Natural killer cell (primary cell): Measurements from ENCODE around the gene NCR3LG1. TPM values are rescaled to one million over a fixed set of nuclear protein-coding genes. Genes with fewer than 3 reads are reported as not detected.

Experiments used
- ATAC-seq, 3 donors: fragments of 150-1000 bp in 2 of 3; fragments of 200-7000 bp in 1 of 3; cut with Tn5 transposase; 1 replicate in 1 of 3; 2 replicates in 2 of 3; pipeline ENCODE4 v1.10.0; 2021; ENCODE audit warnings: mild to moderate bottlenecking in 2 of 3, moderate library complexity in 2 of 3
- DNase-seq, 2 donors: peaks; one replicate each; pipeline versions ENCODE4 v3.0.0 to v3.0.0-alpha.2; 2013 to 2021; ENCODE audit warnings: mixed read lengths in 1 of 2
- H3K27ac ChIP-seq: one replicate; pipeline ENCODE4 v1.5.1; 2013; ENCODE audit warnings: mild to moderate bottlenecking, low read length
- H3K27me3 ChIP-seq: one replicate; pipeline ENCODE4 v1.6.1; 2013; ENCODE audit warnings: low read length; ENCODE audit not compliant: control insufficient read depth, insufficient read depth
- H3K36me3 ChIP-seq: one replicate; pipeline ENCODE4 v1.6.1; 2013; ENCODE audit warnings: low read length; ENCODE audit not compliant: control insufficient read depth, insufficient read depth
- H3K4me1 ChIP-seq: one replicate; pipeline ENCODE4 v1.6.1; 2013; ENCODE audit warnings: low read length; ENCODE audit not compliant: control insufficient read depth, insufficient read depth
- H3K4me3 ChIP-seq: one replicate; pipeline ENCODE4 v1.5.1; 2013; ENCODE audit warnings: low read length
- H3K9me3 ChIP-seq: one replicate; pipeline ENCODE4 v1.6.1; 2013; ENCODE audit warnings: low read length; ENCODE audit not compliant: control insufficient read depth, insufficient read depth
- H3K27ac Mint-ChIP-seq, 2 donors: one replicate each; pipeline ENCODE4 v1.8.0; 2022; ENCODE audit warnings: mild to moderate bottlenecking in 2 of 2, mixed read lengths in 2 of 2, moderate library complexity in 1 of 2
- H3K27me3 Mint-ChIP-seq, 2 donors: one replicate each; pipeline ENCODE4 v1.8.0; 2022; ENCODE audit warnings: low read depth in 2 of 2, mixed read lengths in 2 of 2
- H3K36me3 Mint-ChIP-seq: one replicate; pipeline ENCODE4 v1.8.0; 2022; ENCODE audit warnings: mixed read lengths
- H3K4me1 Mint-ChIP-seq, 2 donors: one replicate each; pipeline ENCODE4 v1.8.0; 2022; ENCODE audit warnings: mixed read lengths in 2 of 2
- H3K4me3 Mint-ChIP-seq: one replicate; pipeline ENCODE4 v1.8.0; 2022; ENCODE audit warnings: mild to moderate bottlenecking, moderate library complexity, mixed read lengths
- H3K9me3 Mint-ChIP-seq, 2 donors: one replicate each; pipeline ENCODE4 v1.8.0; 2022; ENCODE audit warnings: mixed read lengths in 2 of 2
- CTCF ChIP-seq: fragments of 200-600 bp; IDR thresholded peaks from one replicate; pipeline ENCODE4 v1.8.0; 2022; ENCODE audit warnings: antibody characterized with exemption
- WGBS: methylation state at CpG from one replicate; pipeline ENCODE4 v1.1.7; 2013; ENCODE audit warnings: missing lambda C conversion rate; ENCODE audit not compliant: insufficient coverage; 5-methylcytosine and 5-hydroxymethylcytosine counted together
- intact Hi-C: fragments of 100-400 bp; cut with micrococcal nuclease; formaldehyde crosslinking; loops from one replicate; pipeline ENCODE4 v1.14.2; 2022
- total RNA-seq, 4 donors: library from RNA; stranded (reverse); fragments of 120-200 nt in 1 of 4; gene quantifications; one replicate each; pipeline versions ENCODE4 v1.2.3 to v1.2.4, GENCODE V29; 2013 to 2022

NCR3LG1 gene
- total RNA-seq, 3 donors from 2014 or later (not counting 1 experiment from before 2014, with no cell fraction given) = 6.3 to 10.1 (median 9.7) TPM

- peaks cover 0 to 8% of the 10 kb centered on the region in 2 donors for H3K27me3 Mint-ChIP-seq
- no peaks in the 10 kb centered on the region for H3K9me3 Mint-ChIP-seq
- H3K36me3 Mint-ChIP-seq = no peaks in the 10 kb centered on the region
- no peak overlapping the region for H3K27ac ChIP-seq
- no peak overlapping the region for H3K27ac Mint-ChIP-seq
- no peaks in the 10 kb centered on the region for H3K36me3 ChIP-seq
- H3K4me1 Mint-ChIP-seq = no peaks in the 10 kb centered on the region
- H3K4me3 ChIP-seq = no peak overlapping the region
- 47% methylated on average over 11 of the region's 11 CpGs for WGBS
- no peak for TF ChIP-seq CTCF
- H3K27me3 ChIP-seq = no peaks in the 10 kb centered on the region
- H3K9me3 ChIP-seq = no peaks in the 10 kb centered on the region
- intact Hi-C loops = no loop called here
- H3K4me1 ChIP-seq = no peaks in the 10 kb centered on the region
- DNase-seq (no peak), ATAC-seq (no peak)
- no peak overlapping the region for H3K4me3 Mint-ChIP-seq
Observed at GRCh38 chr11:17410606-17411379, 59.2 kb downstream of the NCR3LG1 start.

- ATAC-seq = no peak
- no peaks in the 10 kb centered on the region for H3K9me3 ChIP-seq
- no peaks in the 10 kb centered on the region for H3K27me3 ChIP-seq
- H3K4me3 ChIP-seq = no peak overlapping the region
- DNase-seq = no peak
- intact Hi-C loops = no loop called here
- 79% methylated on average over 5 of the region's 6 CpGs for WGBS
- Mint-ChIP-seq H3K4me3 (no peak overlapping the region), H3K27ac (no peak overlapping the region), H3K9me3 (no peaks in the 10 kb centered on the region), H3K36me3 (no peaks in the 10 kb centered on the region), H3K27me3 (peaks cover 0 to 9% of the 10 kb centered on the region in 2 donors), H3K4me1 (no peaks in the 10 kb centered on the region)
- TF ChIP-seq CTCF = no peak
- no peaks in the 10 kb centered on the region for H3K36me3 ChIP-seq
- no peaks in the 10 kb centered on the region for H3K4me1 ChIP-seq
- H3K27ac ChIP-seq = no peak overlapping the region
Observed at GRCh38 chr11:17411418-17411817, 59.8 kb downstream of the NCR3LG1 start.

GRCh38 chr11:17412488-17413180, 61.0 kb downstream of the NCR3LG1 start:
- 83% methylated on average over 9 of the region's 9 CpGs for WGBS
- no peaks in the 10 kb centered on the region for H3K4me1 Mint-ChIP-seq
- intact Hi-C loops = loop anchor here (1.0 kb wide), 1 partner anchor 40 kb away; no protein-coding TSS in a partner anchor
- Histone ChIP-seq H3K36me3 (no peaks in the 10 kb centered on the region), H3K27ac (no peak overlapping the region), H3K4me1 (no peaks in the 10 kb centered on the region), H3K9me3 (no peaks in the 10 kb centered on the region), H3K4me3 (no peak overlapping the region), H3K27me3 (no peaks in the 10 kb centered on the region)
- H3K4me3 Mint-ChIP-seq = no peak overlapping the region
- no peaks in the 10 kb centered on the region for H3K9me3 Mint-ChIP-seq
- H3K36me3 Mint-ChIP-seq = no peaks in the 10 kb centered on the region
- TF ChIP-seq CTCF = no peak
- no peak for ATAC-seq
- H3K27me3 Mint-ChIP-seq = peaks cover 0 to 11% of the 10 kb centered on the region in 2 donors
- no peak for DNase-seq
- H3K27ac Mint-ChIP-seq = no peak overlapping the region
